Measurements from ENCODE around the gene PITPNM3.
A peak's percentile ranks its signal among the peaks of the same experiment; 100 is the strongest.

Gene PITPNM3

GRCh38 chr17:6569370-6570285 is 13.3 kb upstream of the PITPNM3 start:
- no peak for TF ChIP-seq POLR2A (IDR thresholded peaks at IDR 0.05; ENCODE audit: low read depth, low read length)
- DNase-seq (ENCODE audit: insufficient read length, low spot score): no peak

GRCh38 chr17:6568184-6568758 is 11.9 kb upstream of the PITPNM3 start:
- no peak for TF ChIP-seq POLR2A (IDR thresholded peaks at IDR 0.05; ENCODE audit: low read depth, low read length)
- no peak for FAIRE-seq
- no peak for DNase-seq (ENCODE audit: insufficient read length, low spot score)

More at GRCh38 chr17:6569370-6570285, 13.3 kb upstream of the PITPNM3 start:
- FAIRE-seq: no peak

GRCh38 chr17:6567528-6568183 is 11.3 kb upstream of the PITPNM3 start:
- no peak for TF ChIP-seq POLR2A (IDR thresholded peaks at IDR 0.05; ENCODE audit: low read depth, low read length)
- FAIRE-seq (no peak), DNase-seq (ENCODE audit: insufficient read length, low spot score) (no peak)

GRCh38 chr17:6561446-6561845 is 5.1 kb upstream of the PITPNM3 start:
- no peak for FAIRE-seq
- no peak for DNase-seq (ENCODE audit: insufficient read length, low spot score)
- no peak for TF ChIP-seq POLR2A (IDR thresholded peaks at IDR 0.05; ENCODE audit: low read depth, low read length)

- no peak for FAIRE-seq
- DNase-seq (ENCODE audit: insufficient read length, low spot score): no peak
- no peak for TF ChIP-seq POLR2A (IDR thresholded peaks at IDR 0.05; ENCODE audit: low read depth, low read length)
Observed at GRCh38 chr17:6560496-6560895, 4.1 kb upstream of the PITPNM3 start.

- FAIRE-seq: no peak
- TF ChIP-seq POLR2A (IDR thresholded peaks at IDR 0.05; ENCODE audit: low read depth, low read length): no peak
- no peak for DNase-seq (ENCODE audit: insufficient read length, low spot score)
Observed at GRCh38 chr17:6559753-6560215, 3.4 kb upstream of the PITPNM3 start.

GRCh38 chr17:6558932-6559752 is 2.8 kb upstream of the PITPNM3 start:
- no peak for FAIRE-seq
- DNase-seq (ENCODE audit: insufficient read length, low spot score): no peak
- TF ChIP-seq POLR2A (IDR thresholded peaks at IDR 0.05; ENCODE audit: low read depth, low read length): no peak

GRCh38 chr17:6558276-6558675 is 1.9 kb upstream of the PITPNM3 start:
- DNase-seq (ENCODE audit: insufficient read length, low spot score) (no peak), FAIRE-seq (no peak)
- no peak for TF ChIP-seq POLR2A (IDR thresholded peaks at IDR 0.05; ENCODE audit: low read depth, low read length)

GRCh38 chr17:6557040-6557438 is 684 bp upstream of the PITPNM3 start:
- TF ChIP-seq POLR2A (IDR thresholded peaks at IDR 0.05; ENCODE audit: low read depth, low read length): no peak
- DNase-seq (ENCODE audit: insufficient read length, low spot score): no peak
- FAIRE-seq: no peak

GRCh38 chr17:6555331-6556120 is 829 bp downstream of the PITPNM3 start:
- no peak for TF ChIP-seq POLR2A (IDR thresholded peaks at IDR 0.05; ENCODE audit: low read depth, low read length)

GRCh38 chr17:6554871-6555330 is 1.5 kb downstream of the PITPNM3 start:
- DNase-seq (ENCODE audit: insufficient read length, low spot score) (no peak), FAIRE-seq (no peak)
- no peak for TF ChIP-seq POLR2A (IDR thresholded peaks at IDR 0.05; ENCODE audit: low read depth, low read length)

More at GRCh38 chr17:6555331-6556120, 829 bp downstream of the PITPNM3 start:
- FAIRE-seq (peak; percentile 36), DNase-seq (ENCODE audit: insufficient read length, low spot score) (peak; percentile 86)

- DNase-seq (ENCODE audit: insufficient read length, low spot score) (no peak), FAIRE-seq (no peak)
- TF ChIP-seq POLR2A (IDR thresholded peaks at IDR 0.05; ENCODE audit: low read depth, low read length): no peak
Observed at GRCh38 chr17:6554342-6554741, 2.0 kb downstream of the PITPNM3 start.

Measured in H54 (cell line).